Measurements from ENCODE around the gene SMIM9. TPM values are rescaled to one million over a fixed set of nuclear protein-coding genes. Genes with fewer than 3 reads are reported as not detected.
"Not testable (repeated sequence)": the region's sequence is repeated elsewhere in the genome, so short reads cannot be mapped to it uniquely, and the experiment has no call there.

SMIM9 gene
- polyA plus RNA-seq, 1 donor (not counting 4 experiments of a cell fraction or from before 2014, with no cell fraction given), result not detected

GRCh38 chrX:154827194-154828015 is 7.1 kb downstream of the SMIM9 start:
- no peaks in the 10 kb centered on the region for H3K9me1 ChIP-seq (ENCODE audit: control insufficient read depth, extremely low read depth, insufficient read depth, low read length)
- no peaks in the 10 kb centered on the region for H3K36me3 ChIP-seq (ENCODE audit: control insufficient read depth in 2 of 2, extremely low read depth in 1 of 2, insufficient read depth in 2 of 2, low read length in 2 of 2)
- peaks cover 4% of the 10 kb centered on the region for H3K4me1 ChIP-seq (ENCODE audit: control insufficient read depth, extremely low read depth, insufficient read depth, low read length)
- no peak overlapping the region for H2AFZ ChIP-seq (ENCODE audit: control insufficient read depth, low read length)
- TF ChIP-seq EZH2 (IDR thresholded peaks at IDR 0.05; ENCODE audit: low read length), result no peak
- TF ChIP-seq CTCF (optimal IDR thresholded peaks at IDR 0.05 in 1 of 3, IDR thresholded peaks at IDR 0.05 in 1 of 3, conservative IDR thresholded peaks at IDR 0.05 in 1 of 3; ENCODE audit: extremely low read depth in 1 of 3, insufficient read depth in 2 of 3, low read length in 3 of 3), result no peak
- dilution Hi-C loops (cut with MboI; ENCODE audit: extremely low pct_ligation_motif_present, low sequenced_read_pairs), result no loop called here
- H3K9ac ChIP-seq (ENCODE audit: control insufficient read depth, extremely low read depth, insufficient read depth, low read length), result no peak overlapping the region
- no peak for FAIRE-seq
- no peak overlapping the region for H3K4me3 ChIP-seq (ENCODE audit: control insufficient read depth in 2 of 3, extremely low read depth in 1 of 3, insufficient read depth in 2 of 3, low read depth in 1 of 3, low read length in 3 of 3)
- no peaks in the 10 kb centered on the region for H4K20me1 ChIP-seq (ENCODE audit: control insufficient read depth, extremely low read depth, insufficient read depth, low read length)
- no peaks in the 10 kb centered on the region for H3K9me3 ChIP-seq (ENCODE audit: control insufficient read depth, low read depth, low read length)
- H3K4me2 ChIP-seq (ENCODE audit: control insufficient read depth, extremely low read depth, insufficient read depth, low read depth, low read length), result no peak overlapping the region
- H3K79me2 ChIP-seq (ENCODE audit: control insufficient read depth, insufficient read depth, low read length), result no peaks in the 10 kb centered on the region
- no peak for DNase-seq (ENCODE audit: low read depth, low spot score)
- no peaks in the 10 kb centered on the region for H3K27me3 ChIP-seq (ENCODE audit: control insufficient read depth, extremely low read depth, insufficient read depth, low read length)
- no peak overlapping the region for H3K27ac ChIP-seq (ENCODE audit: control insufficient read depth, insufficient read depth, low read length)

GRCh38 chrX:154825586-154825985 is 8.9 kb downstream of the SMIM9 start:
- H3K27ac ChIP-seq (ENCODE audit: control insufficient read depth, insufficient read depth, low read length); H3K79me2 ChIP-seq (ENCODE audit: control insufficient read depth, insufficient read depth, low read length); H3K36me3 ChIP-seq (ENCODE audit: control insufficient read depth in 2 of 2, extremely low read depth in 1 of 2, insufficient read depth in 2 of 2, low read length in 2 of 2); H3K9ac ChIP-seq (ENCODE audit: control insufficient read depth, extremely low read depth, insufficient read depth, low read length); H3K27me3 ChIP-seq (ENCODE audit: control insufficient read depth, extremely low read depth, insufficient read depth, low read length); dilution Hi-C loops (cut with MboI; ENCODE audit: extremely low pct_ligation_motif_present, low sequenced_read_pairs); H3K4me1 ChIP-seq (ENCODE audit: control insufficient read depth, extremely low read depth, insufficient read depth, low read length); H3K4me2 ChIP-seq (ENCODE audit: control insufficient read depth, extremely low read depth, insufficient read depth, low read depth, low read length); DNase-seq (ENCODE audit: low read depth, low spot score); H3K4me3 ChIP-seq (ENCODE audit: control insufficient read depth in 2 of 3, extremely low read depth in 1 of 3, insufficient read depth in 2 of 3, low read depth in 1 of 3, low read length in 3 of 3); H3K9me3 ChIP-seq (ENCODE audit: control insufficient read depth, low read depth, low read length); H2AFZ ChIP-seq (ENCODE audit: control insufficient read depth, low read length); FAIRE-seq; H3K9me1 ChIP-seq (ENCODE audit: control insufficient read depth, extremely low read depth, insufficient read depth, low read length); H4K20me1 ChIP-seq (ENCODE audit: control insufficient read depth, extremely low read depth, insufficient read depth, low read length): not testable (repeated sequence)
